LNCaP clone FGC (cell line): ENCODE measurements around the gene WNK1.

ENCODE experiments used
- DNase-seq: peaks from one replicate; pipeline ENCODE4 v3.0.0-alpha.2; 2011; ENCODE audit warnings: low read depth
- H3K4me3 ChIP-seq: 2 replicates; pipeline ENCODE4 v1.5.1; 2011; ENCODE audit warnings: mild to moderate bottlenecking, low read depth, low read length, control low read depth
- TF ChIP-seq, protein P1 (sequence below): IDR thresholded peaks from 2 replicates; pipeline ENCODE4 v1.5.1; 2012; ENCODE audit warnings: mild to moderate bottlenecking; ENCODE audit not compliant: control insufficient read depth, insufficient read depth; ENCODE audit errors: extremely low read depth

Gene WNK1

DNA sequence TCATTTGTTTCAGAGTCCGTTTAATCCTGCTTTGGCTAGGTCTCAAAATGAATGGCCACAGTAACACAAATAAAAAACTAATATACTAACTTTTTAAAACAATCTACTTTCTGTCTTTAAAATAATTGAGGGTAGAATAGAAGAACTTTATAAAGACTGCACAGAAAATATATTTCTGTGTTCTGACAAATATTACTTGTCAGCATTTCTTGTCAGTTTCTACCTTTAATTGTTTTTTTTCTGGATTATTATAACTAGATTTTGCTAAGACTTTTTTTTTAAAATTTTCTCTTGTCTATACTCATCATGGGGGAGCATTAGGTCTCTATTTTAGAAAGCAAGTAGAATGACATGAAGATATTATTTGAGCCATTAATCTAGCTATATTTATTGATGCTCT lies 110.9 kb downstream of the WNK1 start:
- TF ChIP-seq, protein P1, sequence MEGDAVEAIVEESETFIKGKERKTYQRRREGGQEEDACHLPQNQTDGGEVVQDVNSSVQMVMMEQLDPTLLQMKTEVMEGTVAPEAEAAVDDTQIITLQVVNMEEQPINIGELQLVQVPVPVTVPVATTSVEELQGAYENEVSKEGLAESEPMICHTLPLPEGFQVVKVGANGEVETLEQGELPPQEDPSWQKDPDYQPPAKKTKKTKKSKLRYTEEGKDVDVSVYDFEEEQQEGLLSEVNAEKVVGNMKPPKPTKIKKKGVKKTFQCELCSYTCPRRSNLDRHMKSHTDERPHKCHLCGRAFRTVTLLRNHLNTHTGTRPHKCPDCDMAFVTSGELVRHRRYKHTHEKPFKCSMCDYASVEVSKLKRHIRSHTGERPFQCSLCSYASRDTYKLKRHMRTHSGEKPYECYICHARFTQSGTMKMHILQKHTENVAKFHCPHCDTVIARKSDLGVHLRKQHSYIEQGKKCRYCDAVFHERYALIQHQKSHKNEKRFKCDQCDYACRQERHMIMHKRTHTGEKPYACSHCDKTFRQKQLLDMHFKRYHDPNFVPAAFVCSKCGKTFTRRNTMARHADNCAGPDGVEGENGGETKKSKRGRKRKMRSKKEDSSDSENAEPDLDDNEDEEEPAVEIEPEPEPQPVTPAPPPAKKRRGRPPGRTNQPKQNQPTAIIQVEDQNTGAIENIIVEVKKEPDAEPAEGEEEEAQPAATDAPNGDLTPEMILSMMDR = no peak
- DNase-seq = no peak
- H3K4me3 ChIP-seq = no peak overlapping the region

DNA sequence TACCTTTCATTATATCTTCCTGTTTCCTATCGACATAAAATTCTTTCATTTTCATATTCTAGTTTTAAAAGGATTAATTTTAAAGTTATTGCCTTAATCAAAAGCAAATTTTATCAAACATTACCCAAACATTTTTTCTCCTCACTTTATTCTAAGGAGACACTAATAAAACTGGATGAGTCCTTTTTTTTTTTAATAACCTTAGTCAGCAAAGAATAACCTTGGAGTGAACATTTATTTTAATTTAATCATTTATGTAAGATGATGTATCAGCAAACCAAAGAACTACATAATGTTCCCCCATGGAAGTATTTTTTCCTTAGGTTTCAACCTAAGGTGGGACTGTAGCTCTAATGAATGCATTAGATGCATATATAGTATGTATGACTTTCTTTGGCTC lies 113.2 kb downstream of the WNK1 start:
- H3K4me3 ChIP-seq = no peak overlapping the region
- TF ChIP-seq, protein P1 = no peak
- no peak for DNase-seq

DNA sequence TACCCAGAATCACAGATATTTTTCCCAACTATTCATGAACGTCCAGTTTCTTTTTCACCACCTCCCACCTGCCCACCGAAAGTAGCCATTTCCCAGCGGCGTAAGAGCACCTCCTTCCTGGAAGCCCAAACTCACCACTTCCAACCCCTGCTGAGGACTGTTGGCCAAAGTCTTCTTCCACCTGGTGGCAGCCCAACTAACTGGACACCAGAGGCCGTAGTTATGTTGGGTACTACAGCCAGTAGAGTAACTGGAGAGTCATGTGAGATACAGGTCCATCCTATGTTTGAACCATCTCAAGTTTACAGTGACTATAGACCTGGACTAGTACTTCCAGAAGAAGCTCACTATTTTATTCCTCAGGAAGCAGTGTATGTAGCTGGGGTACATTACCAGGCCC lies 115.5 kb downstream of the WNK1 start:
- no peak overlapping the region for H3K4me3 ChIP-seq
- DNase-seq = no peak
- TF ChIP-seq, protein P1 = no peak

DNA sequence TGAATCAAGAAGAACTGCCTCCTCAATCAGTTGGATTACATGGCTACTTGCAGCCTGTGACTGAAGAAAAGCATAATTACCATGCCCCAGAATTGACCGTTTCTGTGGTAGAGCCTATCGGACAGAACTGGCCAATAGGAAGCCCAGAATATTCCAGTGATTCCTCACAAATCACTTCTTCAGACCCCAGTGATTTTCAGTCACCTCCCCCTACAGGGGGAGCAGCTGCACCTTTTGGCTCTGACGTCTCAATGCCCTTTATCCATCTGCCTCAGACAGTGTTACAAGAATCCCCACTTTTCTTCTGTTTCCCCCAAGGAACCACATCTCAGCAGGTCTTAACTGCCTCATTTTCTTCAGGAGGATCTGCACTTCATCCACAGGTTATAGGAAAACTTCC lies 116.3 kb downstream of the WNK1 start:
- no peak for DNase-seq
- H3K4me3 ChIP-seq = no peak overlapping the region
- TF ChIP-seq, protein P1 = no peak

DNA sequence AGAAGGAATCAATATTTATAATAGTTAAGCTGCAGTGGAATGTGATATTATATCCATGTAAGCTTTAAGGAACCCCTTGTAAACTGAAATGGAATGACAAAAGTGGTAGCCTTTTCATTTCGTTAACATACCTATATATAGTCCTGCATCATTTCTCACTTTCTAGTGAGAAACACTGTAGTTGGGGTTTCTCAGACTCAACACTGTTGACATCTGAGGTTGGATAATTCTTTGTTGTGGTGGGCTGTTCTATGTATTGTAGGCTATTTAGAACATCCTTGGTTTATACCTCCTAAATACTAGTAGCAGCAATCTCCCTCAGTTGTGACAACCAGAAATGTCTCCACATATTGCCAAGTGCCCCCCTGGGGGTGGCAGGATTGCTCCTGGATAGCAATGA lies 118.0 kb downstream of the WNK1 start:
- H3K4me3 ChIP-seq = no peak overlapping the region
- TF ChIP-seq, protein P1 = no peak
- no peak for DNase-seq

DNA sequence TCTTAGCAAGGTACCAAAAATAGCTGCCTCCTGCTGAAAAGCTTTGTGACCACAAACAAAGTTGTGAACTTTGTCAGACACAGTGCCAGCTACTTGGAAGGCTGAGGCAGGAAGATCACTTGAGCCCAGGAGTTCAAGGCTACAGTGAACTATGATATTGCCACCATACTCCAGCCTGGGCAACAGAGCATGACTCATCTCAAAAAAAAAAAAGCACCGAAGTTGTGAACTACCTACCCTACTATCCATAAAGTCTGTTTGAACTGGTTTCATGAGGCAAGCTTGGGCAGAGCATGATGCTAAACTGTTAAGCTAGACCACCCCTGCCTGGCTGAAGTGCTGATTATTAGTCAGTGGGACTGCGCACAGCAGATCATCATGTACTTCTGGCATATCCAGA lies 121.6 kb downstream of the WNK1 start:
- TF ChIP-seq, protein P1 = no peak
- H3K4me3 ChIP-seq = no peak overlapping the region
- DNase-seq = no peak

DNA sequence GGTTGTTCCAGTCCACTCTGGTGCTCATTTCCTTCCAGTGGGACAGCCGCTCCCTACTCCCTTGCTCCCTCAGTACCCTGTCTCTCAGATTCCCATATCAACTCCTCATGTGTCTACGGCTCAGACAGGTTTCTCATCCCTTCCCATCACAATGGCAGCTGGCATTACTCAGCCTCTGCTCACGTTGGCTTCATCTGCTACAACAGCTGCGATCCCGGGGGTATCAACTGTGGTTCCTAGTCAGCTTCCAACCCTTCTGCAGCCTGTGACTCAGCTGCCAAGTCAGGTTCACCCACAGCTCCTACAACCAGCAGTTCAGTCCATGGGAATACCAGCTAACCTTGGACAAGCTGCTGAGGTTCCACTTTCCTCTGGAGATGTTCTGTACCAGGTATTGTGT lies 127.3 kb downstream of the WNK1 start:
- H3K4me3 ChIP-seq = no peak overlapping the region
- no peak for DNase-seq
- TF ChIP-seq, protein P1 = no peak
